ENCODE data around the gene SUCLA2. TPM values are rescaled to one million over a fixed set of nuclear protein-coding genes. Genes with fewer than 3 reads are reported as not detected.

Gene SUCLA2
- total and polyA plus RNA-seq, 9 of the 15 experiments (the other 6 are each of a cell fraction or from before 2014, with no cell fraction given): 23.3 to 52.9 (median 35.8) TPM

- TF ChIP-seq ZBTB33 (CRISPR knock-in tag; IDR thresholded peaks at IDR 0.05) (peak; percentile 59; the same call in 1 of the 2 replicates), ZNF23 (CRISPR knock-in tag; IDR thresholded peaks at IDR 0.05) (no peak), ARID4B (CRISPR knock-in tag; IDR thresholded peaks at IDR 0.05) (peak; percentile 67; the same call in 1 of the 2 replicates), CBX3 (IDR thresholded peaks at IDR 0.05; ENCODE audit: borderline replicate concordance in 1 of 2, low read length in 2 of 2) (peak in 1 of 2 experiments; percentile 85; a peak in 1 of 3 replicates), PTRF (tag; IDR thresholded peaks at IDR 0.05) (no peak), NFATC3 (IDR thresholded peaks at IDR 0.05) (no peak), GABPA (tag; conservative IDR thresholded peaks at IDR 0.05; ENCODE audit: low read depth) (peak; percentile 92), HDGF (IDR thresholded peaks at IDR 0.05) (no peak), SRSF3 (IDR thresholded peaks at IDR 0.05; ENCODE audit: insufficient read depth, low read length) (no peak), TRIM24 (IDR thresholded peaks at IDR 0.05) (no peak; a peak in 1 of 4 replicates), SIX5 (IDR thresholded peaks at IDR 0.05; ENCODE audit: borderline replicate concordance in 1 of 2, insufficient read depth in 1 of 2, low read depth in 1 of 2, low read length in 2 of 2) (no peak), ZNF449 (CRISPR knock-in tag; IDR thresholded peaks at IDR 0.05) (no peak), CTBP1 (IDR thresholded peaks at IDR 0.05; ENCODE audit: borderline replicate concordance) (peak; percentile 97), COPS2 (conservative IDR thresholded peaks at IDR 0.05) (no peak), L3MBTL2 (IDR thresholded peaks at IDR 0.05) (peak; percentile 90), BRCA1 (IDR thresholded peaks at IDR 0.05) (no peak), BRCA1 (CRISPR knock-in tag; IDR thresholded peaks at IDR 0.05) (no peak), ZNF668 (CRISPR knock-in tag; IDR thresholded peaks at IDR 0.05) (no peak), ZNF507 (tag; conservative IDR thresholded peaks at IDR 0.05) (no peak), LCOR (CRISPR knock-in tag; IDR thresholded peaks at IDR 0.05) (peak; percentile 83; the same call in 1 of the 2 replicates), ZNF764 (CRISPR knock-in tag; IDR thresholded peaks at IDR 0.05; ENCODE audit: low read depth) (no peak), GTF2A2 (tag; IDR thresholded peaks at IDR 0.05) (no peak)
Observed at GRCh38 chr13:48037346-48038173, 36.5 kb upstream of the SUCLA2 start, which contains the start of gene NUDT15 (continued).

All from K562 (cell line).